Neuronal stem cell (in vitro differentiated cells): ENCODE results near the gene PACRG.

Experiments
- DNase-seq: peaks from one replicate; pipeline ENCODE4 v3.0.0-alpha.2; 2013; ENCODE audit warnings: low spot score
- H2AFZ ChIP-seq: one replicate; pipeline ENCODE4 v1.6.1; 2013; ENCODE audit warnings: mild to moderate bottlenecking, low read length, inconsistent platforms
- H2AK5ac ChIP-seq: 2 replicates; pipeline ENCODE4 v1.6.1; 2013; ENCODE audit warnings: low read depth, mild to moderate bottlenecking, inconsistent platforms, low read length, moderate library complexity, mixed read lengths
- H2BK120ac ChIP-seq: 2 replicates; pipeline ENCODE4 v1.6.1; 2013; ENCODE audit warnings: low read depth, mild to moderate bottlenecking, inconsistent platforms, low read length, moderate library complexity, mixed read lengths
- H2BK12ac ChIP-seq: one replicate; pipeline ENCODE4 v1.6.1; 2013; ENCODE audit warnings: low read length, inconsistent platforms
- H2BK15ac ChIP-seq: 2 replicates; pipeline ENCODE4 v1.6.1; 2013; ENCODE audit warnings: mild to moderate bottlenecking, low read length, inconsistent platforms, mixed read lengths
- H2BK5ac ChIP-seq: one replicate; pipeline ENCODE4 v1.6.1; 2013; ENCODE audit warnings: inconsistent platforms, mild to moderate bottlenecking, low read length, moderate library complexity
- H3K14ac ChIP-seq: one replicate; pipeline ENCODE4 v1.6.1; 2013; ENCODE audit warnings: low read length, inconsistent platforms
- H3K18ac ChIP-seq: 2 replicates; pipeline ENCODE4 v1.6.1; 2013; ENCODE audit warnings: low read length, inconsistent platforms
- H3K23ac ChIP-seq: 2 replicates; pipeline ENCODE4 v1.6.1; 2013; ENCODE audit warnings: low read depth, mild to moderate bottlenecking, mixed read lengths, low read length, inconsistent platforms; ENCODE audit not compliant: poor library complexity
- H3K27ac ChIP-seq: replicated peaks from 3 replicates; pipeline ENCODE4 v1.5.1; 2013; ENCODE audit warnings: low read length, inconsistent platforms
- H3K27me3 ChIP-seq, 3 experiments: 2 replicates each; pipeline ENCODE4 v1.6.1; 2013; ENCODE audit warnings: low read length in 3 of 3, mild to moderate bottlenecking in 2 of 3, inconsistent platforms in 1 of 3, low read depth in 1 of 3, mixed read lengths in 1 of 3, moderate library complexity in 1 of 3; ENCODE audit not compliant: control insufficient read depth in 3 of 3, insufficient read depth in 3 of 3
- H3K36me3 ChIP-seq, 2 donors: replicated peaks in 1 of 2; 2 replicates each; pipeline ENCODE4 v1.6.1; 2013; ENCODE audit warnings: low read length in 2 of 2; ENCODE audit not compliant: control insufficient read depth in 2 of 2, insufficient read depth in 2 of 2
- H3K4ac ChIP-seq: 2 replicates; pipeline ENCODE4 v1.6.1; 2013; ENCODE audit warnings: inconsistent platforms, mild to moderate bottlenecking, low read length, moderate library complexity
- H3K4me1 ChIP-seq, 2 donors: 1 replicate in 1 of 2; 2 replicates in 1 of 2; pipeline ENCODE4 v1.6.1; 2013; ENCODE audit warnings: low read length in 2 of 2, low read depth in 1 of 2; ENCODE audit not compliant: control insufficient read depth in 2 of 2, insufficient read depth in 1 of 2
- H3K4me2 ChIP-seq: one replicate; pipeline ENCODE4 v1.6.1; 2013; ENCODE audit warnings: mild to moderate bottlenecking, low read length, inconsistent platforms; ENCODE audit not compliant: insufficient read depth, poor library complexity, severe bottlenecking
- H3K4me3 ChIP-seq, 2 donors: 2 replicates each; pipeline ENCODE4 v1.5.1; 2013; ENCODE audit warnings: low read length in 2 of 2, mild to moderate bottlenecking in 2 of 2, inconsistent platforms in 1 of 2, moderate library complexity in 1 of 2
- H3K79me1 ChIP-seq: one replicate; pipeline ENCODE4 v1.6.1; 2013; ENCODE audit warnings: low read depth, mild to moderate bottlenecking, inconsistent platforms, low read length, moderate library complexity
- H3K9ac ChIP-seq: one replicate; pipeline ENCODE4 v1.6.1; 2013; ENCODE audit warnings: mild to moderate bottlenecking, low read depth, low read length, inconsistent platforms; ENCODE audit not compliant: poor library complexity
- H3K9me3 ChIP-seq, 2 donors: replicated peaks in 1 of 2; 2 replicates each; pipeline versions ENCODE3 to v1.6.1; 2013; ENCODE audit warnings: low read length in 2 of 2, mild to moderate bottlenecking in 2 of 2, inconsistent platforms in 1 of 2, low read depth in 1 of 2, mixed read lengths in 1 of 2, moderate library complexity in 1 of 2; ENCODE audit not compliant: control insufficient read depth in 2 of 2, insufficient read depth in 1 of 2
- H4K8ac ChIP-seq: one replicate; pipeline ENCODE4 v1.6.1; 2013; ENCODE audit warnings: low read depth, mild to moderate bottlenecking, inconsistent platforms, low read length, moderate library complexity
- H4K91ac ChIP-seq: one replicate; pipeline ENCODE4 v1.6.1; 2013; ENCODE audit warnings: low read length, low read depth, mild to moderate bottlenecking, inconsistent platforms; ENCODE audit not compliant: poor library complexity
- WGBS, 2 donors: extraction: QIAGEN DNeasy Blood & Tissue Kit; methylation state at CpG; one replicate each; pipeline ENCODE4 v1.1.7; 2013; ENCODE audit warnings: missing lambda C conversion rate in 2 of 2, mixed read lengths in 1 of 2; ENCODE audit not compliant: insufficient read length in 2 of 2, insufficient replicate concordance in 1 of 2; ENCODE audit errors: extremely low coverage in 2 of 2; 5-methylcytosine and 5-hydroxymethylcytosine counted together

The PACRG gene

DNA sequence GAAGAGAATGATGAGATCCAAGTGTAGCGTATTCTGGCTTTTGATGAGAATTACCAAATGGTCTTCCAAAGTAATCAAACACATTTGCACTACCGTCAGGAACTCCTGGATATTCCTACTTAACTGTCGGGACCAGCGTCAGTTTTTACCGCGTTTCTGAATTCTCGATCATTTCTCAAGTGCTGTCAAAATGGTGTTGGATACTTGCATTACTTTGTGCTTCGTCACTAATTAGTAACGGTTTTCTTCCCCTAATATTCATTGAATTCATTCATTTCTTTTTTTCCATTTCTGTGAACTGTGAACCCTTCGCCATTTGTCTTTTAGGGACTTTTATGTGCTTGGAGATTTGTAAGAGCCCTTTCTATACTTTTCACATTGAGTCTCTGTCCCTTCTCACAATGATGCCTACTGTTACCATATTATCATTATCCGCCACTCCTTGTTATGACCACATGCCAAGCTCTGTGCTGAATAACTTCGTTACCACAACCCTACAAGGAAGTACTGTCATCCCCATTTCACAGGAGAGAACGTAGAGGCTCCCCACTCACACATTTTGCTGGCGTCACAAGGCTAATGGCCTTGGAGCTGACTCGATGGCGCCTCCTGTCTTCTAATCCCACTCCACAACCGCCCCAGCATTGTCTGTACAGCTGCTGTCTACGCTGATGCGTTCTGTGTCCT, 612.6 kb downstream of the PACRG start:
- H3K4me2 ChIP-seq: no peak overlapping the region
- no peak overlapping the region for H2BK5ac ChIP-seq
- no peak overlapping the region for H3K18ac ChIP-seq
- H3K9ac ChIP-seq: no peak overlapping the region
- no peak overlapping the region for H2BK120ac ChIP-seq
- no peak overlapping the region for H3K23ac ChIP-seq
- H2BK15ac ChIP-seq: no peak overlapping the region
- no peak overlapping the region for H2BK12ac ChIP-seq
- H4K8ac ChIP-seq: no peak overlapping the region
- H3K4me3 ChIP-seq: no peak overlapping the region
- H3K36me3 ChIP-seq: no peaks in the 10 kb centered on the region
- no peaks in the 10 kb centered on the region for H3K79me1 ChIP-seq
- no peak overlapping the region for H3K14ac ChIP-seq
- peaks cover 18 to 54% of the 10 kb centered on the region in 2 donors for H3K4me1 ChIP-seq
- no CpG with 5 or more reads among the region's 19 CpGs for WGBS, 2 donors
- no peak overlapping the region for H3K27ac ChIP-seq
- H2AK5ac ChIP-seq: peak overlapping the region; percentile 80
- no peak for DNase-seq
- H3K4ac ChIP-seq: no peak overlapping the region
- no peaks in the 10 kb centered on the region for H3K27me3 ChIP-seq
- H2AFZ ChIP-seq: no peak overlapping the region
- no peak overlapping the region for H4K91ac ChIP-seq
- no peaks in the 10 kb centered on the region for H3K9me3 ChIP-seq

DNA sequence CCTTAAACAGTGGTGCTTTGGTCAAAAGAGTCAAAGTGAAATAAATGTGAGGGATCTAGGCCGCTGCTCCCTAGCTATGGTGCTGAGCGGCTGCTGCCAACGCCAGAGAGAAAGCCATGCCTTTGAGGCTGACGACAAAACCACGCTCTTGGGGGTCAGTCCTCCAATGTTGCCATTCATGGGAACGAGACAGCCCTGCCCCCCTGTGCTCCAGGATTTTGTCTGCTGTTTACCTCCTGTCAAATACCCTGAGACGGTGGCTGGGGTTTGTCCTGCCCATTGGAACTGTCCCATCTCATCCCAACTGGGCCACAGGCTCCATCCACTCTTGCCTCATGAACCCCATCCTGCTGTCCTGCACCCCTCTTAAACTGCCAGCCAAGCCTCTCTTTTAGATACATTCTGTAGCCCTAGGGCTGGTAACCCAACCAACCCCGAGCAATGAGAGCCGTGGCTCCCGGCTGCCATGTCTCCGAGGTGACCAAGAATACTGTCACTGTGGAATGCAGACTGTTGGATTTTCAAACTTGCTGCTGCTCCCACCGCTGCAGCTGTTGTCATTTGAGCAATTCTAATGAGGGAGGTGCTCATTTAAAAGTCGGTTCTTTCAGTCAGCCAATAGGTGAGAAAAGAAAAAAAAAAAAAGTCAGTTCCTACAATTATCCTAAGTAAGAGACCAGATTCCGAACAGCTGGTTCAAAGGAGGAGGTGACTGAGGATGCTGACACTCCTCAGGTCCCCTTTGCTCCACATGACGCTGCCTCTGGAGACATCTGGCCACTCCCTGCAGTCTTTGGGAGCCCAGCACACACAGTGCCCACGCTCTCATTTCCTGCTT, 613.7 kb downstream of the PACRG start:
- Histone ChIP-seq H4K91ac (no peak overlapping the region), H3K4me2 (no peak overlapping the region), H3K23ac (no peak overlapping the region), H3K4ac (no peak overlapping the region), H3K27me3 (no peaks in the 10 kb centered on the region), H3K4me1 (peaks cover 22 to 47% of the 10 kb centered on the region in 2 donors), H2BK120ac (no peak overlapping the region), H3K27ac (peak overlapping the region; percentile 9), H2BK15ac (peak overlapping the region; percentile 59), H2BK12ac (no peak overlapping the region), H2AFZ (peak overlapping the region; percentile 50), H3K14ac (no peak overlapping the region), H3K9me3 (no peaks in the 10 kb centered on the region), H3K18ac (peak overlapping the region; percentile 66), H3K9ac (no peak overlapping the region), H2BK5ac (no peak overlapping the region), H2AK5ac (peak overlapping the region; percentile 86), H4K8ac (no peak overlapping the region), H3K79me1 (no peaks in the 10 kb centered on the region), H3K4me3 (peak overlapping the region in 1 of 2 donors; percentile 18), H3K36me3 (no peaks in the 10 kb centered on the region)
- WGBS, 2 donors: no CpG with 5 or more reads among the region's 16 CpGs
- DNase-seq: no peak

DNA sequence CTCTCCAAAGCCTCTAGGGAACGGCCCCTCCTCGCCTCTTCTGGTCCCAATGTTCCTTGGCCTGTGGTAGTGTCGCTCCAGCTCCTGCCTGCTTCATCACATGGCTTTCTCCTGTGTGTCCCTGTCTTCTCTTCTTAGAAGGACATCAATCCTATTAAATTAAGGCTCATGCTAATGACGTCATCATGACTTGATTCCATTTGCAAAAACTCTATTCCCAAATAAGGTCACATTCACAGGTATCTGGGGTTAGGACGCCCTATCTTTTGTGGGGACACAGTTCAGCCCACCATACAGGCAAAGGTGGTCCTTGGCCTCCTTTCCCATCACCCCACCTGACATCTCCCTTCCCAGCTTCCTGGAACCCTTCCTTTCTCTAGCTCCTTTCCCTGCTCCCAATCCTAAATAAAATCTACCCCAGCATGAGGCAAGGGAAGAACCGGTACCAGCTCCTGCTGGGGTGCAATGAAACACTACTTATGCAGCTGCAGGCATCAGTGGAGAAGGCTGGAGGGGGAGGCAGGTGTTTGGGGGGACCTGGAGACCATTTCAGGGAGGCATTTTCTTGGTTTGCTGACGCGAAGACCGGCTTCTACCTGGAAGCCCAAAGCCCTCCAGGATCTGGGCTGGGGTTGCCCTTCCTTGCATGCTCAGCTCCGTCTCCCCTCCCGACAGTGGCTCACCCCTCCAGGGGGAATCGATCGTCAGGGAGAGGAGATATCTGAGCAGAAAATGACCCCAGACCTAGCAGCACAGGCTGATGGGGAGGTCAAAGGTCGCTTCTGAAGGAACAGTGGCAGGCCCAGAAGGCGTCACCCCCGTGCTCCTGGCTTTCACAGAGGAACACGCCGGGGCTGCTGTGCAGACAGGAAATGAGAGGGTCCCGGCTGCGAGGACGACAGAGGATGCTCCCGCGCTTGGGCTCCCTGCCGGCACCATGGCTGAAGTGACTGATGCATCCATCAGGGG, 615.1 kb downstream of the PACRG start:
- H3K36me3 ChIP-seq: no peaks in the 10 kb centered on the region
- no peak overlapping the region for H4K8ac ChIP-seq
- H2BK5ac ChIP-seq: peak overlapping the region; percentile 40
- peak overlapping the region; percentile 66 for H2BK12ac ChIP-seq
- H2BK15ac ChIP-seq: peak overlapping the region; percentile 87
- no peaks in the 10 kb centered on the region for H3K27me3 ChIP-seq
- DNase-seq: no peak
- peak overlapping the region; percentile 56 for H2AK5ac ChIP-seq
- no peaks in the 10 kb centered on the region for H3K79me1 ChIP-seq
- H3K14ac ChIP-seq: peak overlapping the region; percentile 33
- H3K4ac ChIP-seq: no peak overlapping the region
- peak overlapping the region; percentile 40 for H4K91ac ChIP-seq
- WGBS, 2 donors: no CpG with 5 or more reads among the region's 24 CpGs
- peak overlapping the region; percentile 62 for H3K18ac ChIP-seq
- peak overlapping the region; percentile 5 for H3K23ac ChIP-seq
- H3K4me3 ChIP-seq: no peak overlapping the region
- peaks cover 27 to 47% of the 10 kb centered on the region in 2 donors for H3K4me1 ChIP-seq
- no peak overlapping the region for H3K9ac ChIP-seq
- H3K4me2 ChIP-seq: no peak overlapping the region
- H3K9me3 ChIP-seq: no peaks in the 10 kb centered on the region
- no peak overlapping the region for H2BK120ac ChIP-seq
- no peak overlapping the region for H2AFZ ChIP-seq
- no peak overlapping the region for H3K27ac ChIP-seq
